A549 (cell line): ENCODE results near the gene SLC35A3. TPM values are rescaled to one million over a fixed set of nuclear protein-coding genes. Genes with fewer than 3 reads are reported as not detected.

Experiments
- ATAC-seq, 2 experiments: fragments of 200-7000 bp in 1 of 2; fragments of >200 bp in 1 of 2; cut with Nextera tagmentation in 1 of 2; cut with Tn5 transposase in 1 of 2; 3 replicates each; pipeline versions ENCODE4 v1.8.0 to v1.9.1; 2018 to 2020; ENCODE audit warnings: mild to moderate bottlenecking in 1 of 2, moderate library complexity in 1 of 2
- CTCF ChIA-PET: fragments of 300-600 bp; sonication (Branson Sonifier 250); formaldehyde crosslinking; extraction: SDS; loops from one replicate; lab custom pipeline; 2021; ENCODE audit warnings: antibody characterized with exemption, inconsistent platforms; lab: Yijun Ruan, JAX
- POLR2A ChIA-PET: fragments of 350-600 bp; formaldehyde crosslinking; extraction: SDS; loops from one replicate; lab custom pipeline; 2021; ENCODE audit warnings: antibody characterized with exemption, inconsistent platforms; lab: Yijun Ruan, JAX
- DNase-seq, 2 experiments: peaks; one replicate each; pipeline versions ENCODE4 v3.0.0 to v3.0.0-alpha.2; 2011 to 2016; ENCODE audit warnings: low read depth in 1 of 2, low spot score in 1 of 2
- FAIRE-seq: peaks from 2 replicates; lab custom pipeline; 2011; peaks lifted over from hg19 to GRCh38; lab: Jason Lieb, UNC
- H3K27ac ChIP-seq, 2 experiments: fragments of >200 bp; sonication (Bioruptor Twin); formaldehyde crosslinking; 3 replicates each; pipeline ENCODE4 v1.5.1; 2016 to 2017
- H3K4me1 ChIP-seq: fragments of >200 bp; sonication (Bioruptor Twin); formaldehyde crosslinking; 3 replicates; pipeline ENCODE4 v1.6.1; 2016
- H3K4me2 ChIP-seq: fragments of >200 bp; sonication (Bioruptor Twin); formaldehyde crosslinking; 3 replicates; pipeline ENCODE4 v1.6.1; 2016
- H3K4me3 ChIP-seq: fragments of >200 bp; sonication (Bioruptor Twin); formaldehyde crosslinking; 3 replicates; pipeline ENCODE4 v1.5.1; 2016
- H3K9me3 ChIP-seq: fragments of >200 bp; sonication (Bioruptor Twin); formaldehyde crosslinking; 3 replicates; pipeline ENCODE4 v1.6.1; 2016
- BHLHE40 ChIP-seq: IDR thresholded peaks from 2 replicates; pipeline ENCODE4 v1.6.1; 2012; ENCODE audit warnings: low read depth, low read length, inconsistent platforms
- CTCF ChIP-seq: fragments of >200 bp; sonication (Bioruptor Twin); formaldehyde crosslinking; IDR thresholded peaks from 3 replicates; pipeline ENCODE4 v1.5.1; 2016
- EHF ChIP-seq: fragments of 250-450 bp; sonication (Bioruptor Pico); IDR thresholded peaks from 2 replicates; pipeline ENCODE4 v1.5.0; 2020; ENCODE audit warnings: mild to moderate bottlenecking
- GATA3 ChIP-seq: IDR thresholded peaks from 2 replicates; pipeline ENCODE4 v1.6.1; 2012; ENCODE audit warnings: borderline replicate concordance
- HDAC2 ChIP-seq: fragments of 200-600 bp; sonication (generic); IDR thresholded peaks from 2 replicates; pipeline ENCODE4 v1.6.1; 2016
- HOXB13 ChIP-seq: fragments of 250-450 bp; sonication (Bioruptor Pico); IDR thresholded peaks from 2 replicates; pipeline ENCODE4 v1.5.0; 2020; ENCODE audit warnings: low read depth, mild to moderate bottlenecking, moderate library complexity
- KDM1A ChIP-seq: fragments of 200-600 bp; sonication (generic); IDR thresholded peaks from 2 replicates; pipeline ENCODE4 v1.6.1; 2016; ENCODE audit warnings: low read depth, mild to moderate bottlenecking
- MAFK ChIP-seq: fragments of 450-650 bp; IDR thresholded peaks from 2 replicates; pipeline ENCODE4 v1.6.1; 2014; ENCODE audit not compliant: partially characterized antibody
- NFE2L2 ChIP-seq: fragments of 150-350 bp; conservative IDR thresholded peaks from 2 replicates; pipeline ENCODE4 v1.6.1; 2014; ENCODE audit warnings: low read length
- PBX3 ChIP-seq: IDR thresholded peaks from 2 replicates; pipeline ENCODE4 v1.6.1; 2012
- POLR2A ChIP-seq: IDR thresholded peaks from 2 replicates; pipeline ENCODE4 v1.6.1; 2012; ENCODE audit warnings: mild to moderate bottlenecking, low read length
- RAD21 ChIP-seq, 2 experiments: fragments of >200 bp in 1 of 2; sonication (Bioruptor Twin) in 1 of 2; formaldehyde crosslinking in 1 of 2; IDR thresholded peaks in 1 of 2; conservative IDR thresholded peaks in 1 of 2; 2 replicates in 1 of 2; 3 replicates in 1 of 2; pipeline ENCODE4 v1.6.1; 2012 to 2018; ENCODE audit warnings: inconsistent platforms in 1 of 2
- RFX5 ChIP-seq: fragments of 450-650 bp; IDR thresholded peaks from 2 replicates; pipeline ENCODE4 v1.7.1; 2014; ENCODE audit warnings: antibody characterized with exemption, mild to moderate bottlenecking, moderate library complexity
- RNF2 ChIP-seq: fragments of 200-600 bp; sonication (generic); IDR thresholded peaks from 2 replicates; pipeline ENCODE4 v1.6.1; 2016; ENCODE audit warnings: low read depth, mild to moderate bottlenecking, antibody characterized with exemption, moderate library complexity, borderline replicate concordance
- TP53 ChIP-seq: fragments of 250-450 bp; sonication (Bioruptor Pico); IDR thresholded peaks from 2 replicates; pipeline ENCODE4 v1.5.0; 2021; ENCODE audit warnings: mild to moderate bottlenecking, moderate library complexity
- ZNF302 ChIP-seq: fragments of 250-450 bp; sonication (Bioruptor Pico); IDR thresholded peaks from 2 replicates; pipeline ENCODE4 v1.9.0; 2021; ENCODE audit warnings: inconsistent platforms, mild to moderate bottlenecking, moderate library complexity
- ZSCAN20 ChIP-seq: fragments of 250-450 bp; sonication (Bioruptor Pico); IDR thresholded peaks from 2 replicates; pipeline ENCODE4 v1.8.0; 2022; ENCODE audit warnings: mild to moderate bottlenecking, moderate library complexity
- WGBS: methylation state at CpG from one replicate; pipeline ENCODE4 v1.1.6; 2017; ENCODE audit errors: missing lambda C conversion rate; 5-methylcytosine and 5-hydroxymethylcytosine counted together
- polyA plus RNA-seq, 4 experiments: library from polyadenylated mRNA; depleted of rRNA in 3 of 4; stranded (reverse); fragments of >200 nt; fragmentation: RNase III in 1 of 4; extraction: RNeasy Plus Mini Kit Qiagen cat#74134 plus additional on column Dnase treatment in 1 of 4; gene quantifications; 2 replicates in 3 of 4; 3 replicates in 1 of 4; pipeline ENCODE4 v1.2.3, GENCODE V29; 2011 to 2017
- TF ChIP-seq, protein P1 (sequence below): IDR thresholded peaks from 2 replicates; pipeline ENCODE4 v1.6.1; 2012
- TF ChIP-seq, protein P2 (sequence below): fragments of >200 bp; sonication (Bioruptor Twin); formaldehyde crosslinking; IDR thresholded peaks from 3 replicates; pipeline ENCODE4 v1.6.1; 2016
- TF ChIP-seq, protein P3 (sequence below): fragments of 150-350 bp; IDR thresholded peaks from 2 replicates; pipeline ENCODE4 v1.6.1; 2014; ENCODE audit warnings: low read depth, mild to moderate bottlenecking, low read length

The SLC35A3 gene
- polyA plus RNA-seq, 2 of the 4 experiments (the other 2 are of a cell fraction), result 9.6 to 15.1 TPM

GRCh38 chr1:99943223-99943794 lies 26.5 kb upstream of the SLC35A3 start:
- CTCF ChIA-PET, result interaction anchor here (1.4 kb wide), 1 partner anchor 9 kb away, joined by 3 read pairs; no protein-coding TSS in a partner anchor
- ATAC-seq, result no peak

GRCh38 chr1:99944192-99944591 lies 25.6 kb upstream of the SLC35A3 start:
- 77% methylated on average over 1 of the region's 1 CpG for WGBS

More at GRCh38 chr1:99943223-99943794, 26.5 kb upstream of the SLC35A3 start:
- H3K4me3 ChIP-seq, result no peak overlapping the region
- H3K27ac ChIP-seq, result peak overlapping the region in 1 of 2 experiments; percentile 43; a peak in 1 of 6 replicates
- TF ChIP-seq HOXB13 (no peak), NFE2L2 (peak; percentile 83), ZNF302 (CRISPR knock-in tag) (no peak), MAFK (peak; percentile 62), GATA3 (no peak), PBX3 (no peak), ZSCAN20 (CRISPR knock-in tag) (no peak), RNF2 (no peak), POLR2A (no peak)
- TF ChIP-seq, protein P1, sequence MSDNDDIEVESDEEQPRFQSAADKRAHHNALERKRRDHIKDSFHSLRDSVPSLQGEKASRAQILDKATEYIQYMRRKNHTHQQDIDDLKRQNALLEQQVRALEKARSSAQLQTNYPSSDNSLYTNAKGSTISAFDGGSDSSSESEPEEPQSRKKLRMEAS, result no peak
- TF ChIP-seq, protein P2, sequence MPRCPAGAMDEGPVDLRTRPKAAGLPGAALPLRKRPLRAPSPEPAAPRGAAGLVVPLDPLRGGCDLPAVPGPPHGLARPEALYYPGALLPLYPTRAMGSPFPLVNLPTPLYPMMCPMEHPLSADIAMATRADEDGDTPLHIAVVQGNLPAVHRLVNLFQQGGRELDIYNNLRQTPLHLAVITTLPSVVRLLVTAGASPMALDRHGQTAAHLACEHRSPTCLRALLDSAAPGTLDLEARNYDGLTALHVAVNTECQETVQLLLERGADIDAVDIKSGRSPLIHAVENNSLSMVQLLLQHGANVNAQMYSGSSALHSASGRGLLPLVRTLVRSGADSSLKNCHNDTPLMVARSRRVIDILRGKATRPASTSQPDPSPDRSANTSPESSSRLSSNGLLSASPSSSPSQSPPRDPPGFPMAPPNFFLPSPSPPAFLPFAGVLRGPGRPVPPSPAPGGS, result no peak
- no peaks in the 10 kb centered on the region for H3K9me3 ChIP-seq
- FAIRE-seq (no peak), DNase-seq (peak in 1 of 2 experiments; percentile 5)
- H3K4me1 ChIP-seq, result no peaks in the 10 kb centered on the region
- WGBS, result 80% methylated on average over 7 of the region's 7 CpGs
- H3K4me2 ChIP-seq, result no peak overlapping the region
- POLR2A ChIA-PET, result no interaction called here

More at GRCh38 chr1:99944192-99944591, 25.6 kb upstream of the SLC35A3 start:
- CTCF ChIA-PET, result interaction anchor here (1.4 kb wide), 1 partner anchor 9 kb away, joined by 3 read pairs; no protein-coding TSS in a partner anchor
- Histone ChIP-seq H3K4me2 (no peak overlapping the region), H3K27ac (no peak overlapping the region), H3K9me3 (no peaks in the 10 kb centered on the region), H3K4me3 (no peak overlapping the region), H3K4me1 (no peaks in the 10 kb centered on the region)
- ATAC-seq (no peak), DNase-seq (no peak), FAIRE-seq (no peak)
- POLR2A ChIA-PET, result no interaction called here
- TF ChIP-seq HDAC2 (no peak), TP53 (CRISPR knock-in tag) (no peak), ZSCAN20 (CRISPR knock-in tag) (no peak), CTCF (no peak), KDM1A (no peak), BHLHE40 (no peak), ZNF302 (CRISPR knock-in tag) (no peak), RAD21 (conservative IDR thresholded peaks at IDR 0.05 in 1 of 2, IDR thresholded peaks at IDR 0.05 in 1 of 2) (no peak), EHF (CRISPR knock-in tag) (no peak), RFX5 (no peak)
- TF ChIP-seq, protein P2, result no peak
- TF ChIP-seq, protein P3, sequence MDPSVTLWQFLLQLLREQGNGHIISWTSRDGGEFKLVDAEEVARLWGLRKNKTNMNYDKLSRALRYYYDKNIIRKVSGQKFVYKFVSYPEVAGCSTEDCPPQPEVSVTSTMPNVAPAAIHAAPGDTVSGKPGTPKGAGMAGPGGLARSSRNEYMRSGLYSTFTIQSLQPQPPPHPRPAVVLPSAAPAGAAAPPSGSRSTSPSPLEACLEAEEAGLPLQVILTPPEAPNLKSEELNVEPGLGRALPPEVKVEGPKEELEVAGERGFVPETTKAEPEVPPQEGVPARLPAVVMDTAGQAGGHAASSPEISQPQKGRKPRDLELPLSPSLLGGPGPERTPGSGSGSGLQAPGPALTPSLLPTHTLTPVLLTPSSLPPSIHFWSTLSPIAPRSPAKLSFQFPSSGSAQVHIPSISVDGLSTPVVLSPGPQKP, result no peak
